ENCODE measurements around the gene IFNG-AS1.

Gene IFNG-AS1

GRCh38 chr12:68067762-68068376 lies 78.6 kb downstream of the IFNG-AS1 start:
- Histone ChIP-seq H3K4me1 (ENCODE audit: control insufficient read depth, insufficient read depth, low read length) (no peaks in the 10 kb centered on the region), H3K36me3 (ENCODE audit: control insufficient read depth in 2 of 2, insufficient read depth in 2 of 2, low read length in 2 of 2) (no peaks in the 10 kb centered on the region), H3K27ac (ENCODE audit: low read length) (no peak overlapping the region), H3K9me3 (ENCODE audit: control insufficient read depth in 2 of 2, low read length in 2 of 2) (peaks cover 0 to 9% of the 10 kb centered on the region in 2 donors), H3K27me3 (ENCODE audit: control insufficient read depth in 1 of 2, insufficient read depth in 2 of 2, low read length in 2 of 2) (no peaks in the 10 kb centered on the region), H3K4me3 (ENCODE audit: low read length in 2 of 2) (no peak overlapping the region), H3K9ac (ENCODE audit: low read length in 2 of 2) (no peak overlapping the region)

GRCh38 chr12:68069275-68069674 lies 80.0 kb downstream of the IFNG-AS1 start:
- no peaks in the 10 kb centered on the region for H3K4me1 ChIP-seq (ENCODE audit: control insufficient read depth, insufficient read depth, low read length)
- no peaks in the 10 kb centered on the region for H3K27me3 ChIP-seq (ENCODE audit: control insufficient read depth in 1 of 2, insufficient read depth in 2 of 2, low read length in 2 of 2)
- no peak overlapping the region for H3K9ac ChIP-seq (ENCODE audit: low read length in 2 of 2)
- peaks cover 0 to 9% of the 10 kb centered on the region in 2 donors for H3K9me3 ChIP-seq (ENCODE audit: control insufficient read depth in 2 of 2, low read length in 2 of 2)
- no peaks in the 10 kb centered on the region for H3K36me3 ChIP-seq (ENCODE audit: control insufficient read depth in 2 of 2, insufficient read depth in 2 of 2, low read length in 2 of 2)
- no peak overlapping the region for H3K4me3 ChIP-seq (ENCODE audit: low read length in 2 of 2)
- H3K27ac ChIP-seq (ENCODE audit: low read length) = no peak overlapping the region
